Ectodermal cell (in vitro differentiated cells): ENCODE measurements around the gene NDUFS7.

Source experiments
- H3K27ac ChIP-seq: 2 replicates; pipeline ENCODE4 v1.7.0; 2013; ENCODE audit warnings: mild to moderate bottlenecking, low read depth, low read length; ENCODE audit not compliant: insufficient read depth, poor library complexity, severe bottlenecking
- H3K27me3 ChIP-seq: 2 replicates; pipeline ENCODE4 v1.7.0; 2013; ENCODE audit warnings: mild to moderate bottlenecking, low read length; ENCODE audit not compliant: insufficient read depth, control insufficient read depth, poor library complexity, severe bottlenecking
- H3K36me3 ChIP-seq: one replicate; pipeline ENCODE4 v1.7.0; 2013; ENCODE audit warnings: low read length; ENCODE audit not compliant: control insufficient read depth, insufficient read depth
- H3K4me1 ChIP-seq: one replicate; pipeline ENCODE4 v1.7.0; 2013; ENCODE audit warnings: low read length; ENCODE audit not compliant: control insufficient read depth, insufficient read depth
- H3K4me3 ChIP-seq: 2 replicates; pipeline ENCODE4 v1.7.0; 2013; ENCODE audit warnings: low read depth, low read length, control low read depth; ENCODE audit not compliant: insufficient read depth
- H3K9me3 ChIP-seq: 2 replicates; pipeline ENCODE4 v1.7.0; 2013; ENCODE audit warnings: mild to moderate bottlenecking, low read length, moderate library complexity; ENCODE audit not compliant: control insufficient read depth
- WGBS, 2 experiments: methylation state at CpG; one replicate each; pipeline ENCODE4 v1.1.7; 2013; ENCODE audit warnings: missing lambda C conversion rate in 2 of 2; 5-methylcytosine and 5-hydroxymethylcytosine counted together

NDUFS7 gene

DNA sequence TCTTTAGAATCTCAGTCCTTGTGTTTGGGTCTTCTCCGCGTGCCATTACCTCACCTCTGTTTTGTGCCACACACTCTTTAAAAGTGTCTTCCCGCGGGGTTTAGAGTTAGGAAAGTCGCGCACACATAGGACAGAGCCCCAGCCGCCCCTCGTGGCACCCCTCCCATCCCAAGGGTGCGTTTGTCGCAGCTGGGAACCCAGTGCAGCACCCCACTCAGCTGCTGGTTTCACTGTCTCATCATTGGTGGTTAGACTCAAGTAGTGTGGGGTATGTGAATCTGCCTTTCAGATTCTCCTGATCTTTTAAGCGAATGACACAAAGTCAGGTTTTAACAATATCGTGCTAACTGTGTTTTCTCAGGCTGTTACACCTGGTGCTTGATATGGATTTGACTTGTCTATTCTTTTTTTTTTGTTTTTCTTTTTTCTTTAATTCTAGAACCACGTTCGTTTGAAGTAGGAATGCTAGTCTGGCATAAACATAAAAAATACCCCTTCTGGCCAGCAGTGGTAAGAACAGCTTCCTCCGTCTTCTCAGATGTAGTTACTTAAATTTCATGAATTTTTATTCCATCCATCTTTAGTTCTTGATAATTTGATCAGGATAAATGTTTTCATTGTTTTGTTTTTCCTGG lies 19.5 kb upstream of the NDUFS7 start:
- Histone ChIP-seq H3K9me3 (no peaks in the 10 kb centered on the region), H3K36me3 (peaks cover 33% of the 10 kb centered on the region), H3K4me3 (no peak overlapping the region), H3K27me3 (no peaks in the 10 kb centered on the region), H3K4me1 (peaks cover 34% of the 10 kb centered on the region), H3K27ac (no peak overlapping the region)
- WGBS, 2 experiments: 93 to 96% methylated on average over 14 of the region's 15 CpGs

GRCh38 chr19:1365319-1366269 lies 18.1 kb upstream of the NDUFS7 start:
- H3K4me1 ChIP-seq: peaks cover 23% of the 10 kb centered on the region
- H3K9me3 ChIP-seq: no peaks in the 10 kb centered on the region
- H3K4me3 ChIP-seq: no peak overlapping the region
- no peaks in the 10 kb centered on the region for H3K27me3 ChIP-seq
- H3K27ac ChIP-seq: no peak overlapping the region
- peaks cover 43% of the 10 kb centered on the region for H3K36me3 ChIP-seq
- 90 to 91% methylated on average over 37 of the region's 37 CpGs for WGBS, 2 experiments

- no peaks in the 10 kb centered on the region for H3K27me3 ChIP-seq
- 93 to 94% methylated on average over 10 of the region's 10 CpGs for WGBS, 2 experiments
- H3K4me1 ChIP-seq: peaks cover 16% of the 10 kb centered on the region
- H3K36me3 ChIP-seq: peaks cover 50% of the 10 kb centered on the region
- no peaks in the 10 kb centered on the region for H3K9me3 ChIP-seq
- H3K4me3 ChIP-seq: no peak overlapping the region
- no peak overlapping the region for H3K27ac ChIP-seq
Measured at GRCh38 chr19:1366296-1366695, 17.4 kb upstream of the NDUFS7 start.

DNA sequence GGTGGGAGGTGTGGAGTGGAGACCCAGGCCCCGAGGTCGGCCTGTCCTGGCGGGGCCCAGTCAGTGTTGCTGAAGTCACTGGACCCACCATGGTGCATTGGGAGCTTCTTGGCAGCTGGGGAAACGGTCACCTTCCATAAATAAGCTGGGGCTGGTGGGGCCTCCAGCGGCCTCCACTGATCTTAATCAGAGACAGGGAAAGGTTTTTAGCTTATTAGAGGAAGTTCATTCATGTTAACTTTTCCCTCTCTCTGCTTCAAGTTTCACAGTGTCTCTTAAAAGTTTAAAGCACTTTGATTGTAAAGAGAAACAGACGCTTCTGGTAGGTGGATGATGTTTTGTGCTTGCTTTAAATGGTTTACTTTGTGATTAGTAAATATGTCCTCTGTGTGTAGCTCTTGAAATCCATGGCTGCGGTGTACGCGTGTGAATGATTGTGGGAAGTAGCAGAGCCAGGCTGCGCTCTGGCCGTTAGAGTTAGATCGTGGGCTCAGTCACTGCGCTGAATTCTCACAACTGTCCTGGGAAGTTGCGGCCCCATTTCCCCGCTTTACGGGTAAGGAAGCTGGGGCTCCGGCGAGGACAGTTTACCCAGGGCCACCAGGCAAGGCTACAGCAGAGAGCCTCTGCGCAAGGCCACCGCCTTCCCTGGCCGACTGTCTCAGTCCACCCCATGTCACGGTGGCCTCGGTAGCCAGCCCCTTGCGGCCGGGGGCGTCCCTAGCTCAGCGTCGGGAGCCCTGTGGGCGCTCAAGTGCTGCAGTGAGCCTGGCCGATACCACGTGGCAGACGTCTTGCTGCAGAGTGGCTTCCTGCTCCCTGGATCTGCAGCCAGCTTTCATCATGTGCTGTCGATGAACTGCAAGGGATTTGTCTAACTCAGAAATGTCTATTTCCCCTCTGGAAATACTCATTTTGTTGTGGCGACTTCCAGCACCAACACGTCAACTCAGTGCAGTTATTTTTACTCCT lies 16.5 kb upstream of the NDUFS7 start:
- H3K9me3 ChIP-seq: no peaks in the 10 kb centered on the region
- 95 to 96% methylated on average over 35 of the region's 35 CpGs for WGBS, 2 experiments
- no peaks in the 10 kb centered on the region for H3K27me3 ChIP-seq
- H3K36me3 ChIP-seq: peaks cover 46% of the 10 kb centered on the region
- H3K4me3 ChIP-seq: no peak overlapping the region
- peaks cover 7% of the 10 kb centered on the region for H3K4me1 ChIP-seq
- H3K27ac ChIP-seq: no peak overlapping the region

DNA sequence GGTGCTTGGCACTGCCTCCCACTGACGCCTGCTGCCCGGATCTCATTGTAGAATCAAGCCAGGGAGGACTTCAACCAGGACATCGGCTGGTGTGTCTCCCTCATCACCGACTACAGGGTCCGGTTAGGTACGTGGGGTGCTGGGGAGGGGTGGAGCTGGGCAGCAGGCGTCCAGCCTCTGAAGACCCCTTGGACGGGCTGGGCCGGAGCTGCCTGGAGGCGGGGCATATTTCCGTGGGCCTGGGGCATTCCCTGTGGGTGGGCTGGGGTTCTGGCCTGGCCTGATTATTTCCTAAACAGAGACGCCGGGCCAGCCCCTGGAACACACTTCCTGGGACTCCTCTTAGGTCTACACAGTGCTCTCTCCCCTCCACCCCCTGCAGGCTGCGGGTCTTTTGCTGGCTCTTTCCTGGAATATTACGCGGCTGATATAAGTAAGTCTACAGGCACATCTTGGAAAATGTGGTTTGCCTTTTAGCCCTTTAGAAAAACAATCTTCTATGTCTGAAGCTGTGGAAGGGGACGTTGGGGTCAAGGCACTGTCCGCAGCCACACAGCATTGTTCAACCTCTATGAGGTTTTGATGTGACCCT lies 14.4 kb upstream of the NDUFS7 start:
- H3K27ac ChIP-seq: no peak overlapping the region
- peaks cover 3% of the 10 kb centered on the region for H3K4me1 ChIP-seq
- WGBS, 2 experiments: 95 to 96% methylated on average over 18 of the region's 18 CpGs
- H3K9me3 ChIP-seq: no peaks in the 10 kb centered on the region
- H3K27me3 ChIP-seq: no peaks in the 10 kb centered on the region
- H3K36me3 ChIP-seq: peaks cover 56% of the 10 kb centered on the region
- H3K4me3 ChIP-seq: no peak overlapping the region

DNA sequence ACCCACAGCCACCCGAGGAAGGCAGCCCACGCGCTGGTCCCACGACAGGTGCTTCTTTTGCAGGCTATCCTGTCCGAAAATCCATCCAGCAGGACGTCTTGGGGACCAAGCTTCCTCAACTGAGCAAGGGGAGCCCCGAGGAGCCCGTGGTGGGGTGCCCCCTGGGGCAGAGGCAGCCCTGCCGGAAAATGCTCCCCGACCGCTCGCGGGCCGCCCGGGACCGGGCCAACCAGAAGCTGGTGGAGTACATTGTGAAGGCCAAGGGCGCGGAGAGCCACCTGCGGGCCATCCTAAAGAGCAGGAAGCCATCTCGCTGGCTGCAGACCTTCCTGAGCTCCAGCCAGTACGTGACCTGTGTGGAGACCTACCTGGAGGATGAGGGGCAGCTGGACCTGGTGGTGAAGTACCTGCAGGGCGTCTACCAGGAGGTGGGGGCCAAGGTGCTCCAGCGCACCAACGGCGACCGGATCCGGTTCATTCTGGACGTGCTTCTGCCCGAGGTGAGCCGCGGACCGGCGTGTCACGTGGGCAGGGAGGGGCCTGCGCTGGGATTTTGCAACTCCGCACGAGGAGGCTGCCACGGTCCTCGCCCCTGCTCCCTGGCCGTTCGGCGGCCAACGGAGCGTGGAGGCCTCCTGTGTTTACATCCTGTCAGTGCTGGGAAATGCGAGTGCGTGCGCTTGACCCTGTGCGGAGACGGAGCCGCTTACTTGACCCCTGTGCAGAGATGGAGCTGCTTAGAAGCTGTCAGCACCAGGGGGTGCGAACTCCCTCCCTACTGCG lies 12.9 kb upstream of the NDUFS7 start:
- no peaks in the 10 kb centered on the region for H3K9me3 ChIP-seq
- H3K4me1 ChIP-seq: peaks cover under 1% of the 10 kb centered on the region
- no peak overlapping the region for H3K27ac ChIP-seq
- peaks cover 53% of the 10 kb centered on the region for H3K36me3 ChIP-seq
- no peaks in the 10 kb centered on the region for H3K27me3 ChIP-seq
- H3K4me3 ChIP-seq: no peak overlapping the region
- 96 to 97% methylated on average over 52 of the region's 52 CpGs for WGBS, 2 experiments

- H3K27ac ChIP-seq: no peak overlapping the region
- H3K36me3 ChIP-seq: peaks cover 60% of the 10 kb centered on the region
- WGBS, 2 experiments: 95 to 96% methylated on average over 20 of the region's 20 CpGs
Measured at GRCh38 chr19:1373042-1373533, 10.6 kb upstream of the NDUFS7 start.

GRCh38 chr19:1373534-1374249 lies 10.0 kb upstream of the NDUFS7 start:
- Histone ChIP-seq H3K4me3 (no peak overlapping the region), H3K27ac (no peak overlapping the region), H3K4me1 (no peaks in the 10 kb centered on the region), H3K9me3 (no peaks in the 10 kb centered on the region), H3K27me3 (no peaks in the 10 kb centered on the region), H3K36me3 (peaks cover 60% of the 10 kb centered on the region)
- 93 to 95% methylated on average over 22 of the region's 22 CpGs for WGBS, 2 experiments

More at GRCh38 chr19:1373042-1373533, 10.6 kb upstream of the NDUFS7 start:
- no peaks in the 10 kb centered on the region for H3K27me3 ChIP-seq
- no peak overlapping the region for H3K4me3 ChIP-seq
- H3K9me3 ChIP-seq: no peaks in the 10 kb centered on the region
- no peaks in the 10 kb centered on the region for H3K4me1 ChIP-seq
